HG02642 (cell line): ENCODE measurements around the gene STEAP3.
A peak's percentile ranks its signal among the peaks of the same experiment; 100 is the strongest.
"Not testable (repeated sequence)": the region's sequence is repeated elsewhere in the genome, so short reads cannot be mapped to it uniquely, and the experiment has no call there.

Source experiments
- ATAC-seq: cut with Tn5 transposase; IDR thresholded peaks from one replicate; pipeline ENCODE4 v1.9.1; 2021; ENCODE audit warnings: mild to moderate bottlenecking; ENCODE audit not compliant: unreplicated experiment, poor library complexity

Gene STEAP3

GRCh38 chr2:119259296-119259860, 35.7 kb downstream of the STEAP3 start:
- ATAC-seq = no peak

GRCh38 chr2:119260646-119261492, 37.2 kb downstream of the STEAP3 start:
- ATAC-seq = no peak

GRCh38 chr2:119261493-119262225, 38.0 kb downstream of the STEAP3 start:
- ATAC-seq = no peak

GRCh38 chr2:119263025-119263424, 39.4 kb downstream of the STEAP3 start:
- ATAC-seq = no peak

- no peak for ATAC-seq
These were observed 40.0 kb downstream of the STEAP3 start for GRCh38 chr2:119263656-119264055.

GRCh38 chr2:119264781-119265692, 41.4 kb downstream of the STEAP3 start:
- peak; percentile 96 for ATAC-seq

- ATAC-seq = no peak
These were observed 42.0 kb downstream of the STEAP3 start for GRCh38 chr2:119265693-119266066.

- ATAC-seq = no peak
These were observed 42.5 kb downstream of the STEAP3 start for GRCh38 chr2:119266091-119266589.

- ATAC-seq = no peak
These were observed 44.0 kb downstream of the STEAP3 start for GRCh38 chr2:119267604-119268003.

- ATAC-seq = no peak
These were observed 53.2 kb downstream of the STEAP3 start for GRCh38 chr2:119276864-119277263.

- ATAC-seq = not testable (repeated sequence)
These were observed 54.8 kb downstream of the STEAP3 start for GRCh38 chr2:119278385-119278784.

GRCh38 chr2:119278946-119279345, 55.3 kb downstream of the STEAP3 start:
- no peak for ATAC-seq

GRCh38 chr2:119279666-119280065, 56.0 kb downstream of the STEAP3 start:
- ATAC-seq = no peak

GRCh38 chr2:119280680-119281079, 57.0 kb downstream of the STEAP3 start:
- no peak for ATAC-seq

- ATAC-seq = no peak
These were observed 58.7 kb downstream of the STEAP3 start for GRCh38 chr2:119282146-119282995.

GRCh38 chr2:119282996-119283511, 59.4 kb downstream of the STEAP3 start:
- no peak for ATAC-seq

GRCh38 chr2:119283873-119284331, 60.3 kb downstream of the STEAP3 start:
- ATAC-seq = no peak

- no peak for ATAC-seq
These were observed 63.0 kb downstream of the STEAP3 start for GRCh38 chr2:119286661-119287060.

- ATAC-seq = no peak
These were observed 64.9 kb downstream of the STEAP3 start for GRCh38 chr2:119288576-119288975.
